ENCODE data around the gene C1QTNF6. TPM values are rescaled to one million over a fixed set of nuclear protein-coding genes. Genes with fewer than 3 reads are reported as not detected.

C1QTNF6 gene
- total RNA-seq, 1 donor from 2014 or later, result 8.2 TPM

DNA sequence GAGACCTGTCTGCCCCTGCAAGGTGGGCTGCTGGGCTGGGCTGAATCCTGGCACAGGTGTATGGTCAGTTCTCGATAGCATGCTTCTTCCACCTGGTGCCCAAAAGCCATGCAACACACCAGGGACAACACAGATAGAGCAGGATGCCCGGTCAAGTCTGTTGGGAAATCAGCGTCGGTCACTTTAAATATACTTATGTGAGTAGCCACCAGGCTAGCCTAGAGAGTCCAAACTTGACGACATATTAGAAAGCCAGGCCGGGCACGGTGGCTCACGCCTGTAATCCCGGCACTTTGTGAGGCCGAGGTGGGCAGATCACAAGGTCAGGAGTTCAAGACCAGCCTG is 8.9 kb downstream of the C1QTNF6 start:
- ATAC-seq (ENCODE audit: low read depth) (no peak), DNase-seq (no peak)
- CTCF ChIA-PET, result no interaction called here
- intact Hi-C loops (cut with micrococcal nuclease), result no loop called here
- Mint-ChIP-seq H3K4me1 (peaks cover 10% of the 10 kb centered on the region), H3K27me3 (peaks cover 8% of the 10 kb centered on the region), H3K27ac (no peak overlapping the region), H3K36me3 (ENCODE audit: low read depth) (no peaks in the 10 kb centered on the region), H3K4me3 (no peak overlapping the region), H3K9me3 (no peaks in the 10 kb centered on the region)
- POLR2A ChIA-PET, result no interaction called here
- TF ChIP-seq, protein P1, sequence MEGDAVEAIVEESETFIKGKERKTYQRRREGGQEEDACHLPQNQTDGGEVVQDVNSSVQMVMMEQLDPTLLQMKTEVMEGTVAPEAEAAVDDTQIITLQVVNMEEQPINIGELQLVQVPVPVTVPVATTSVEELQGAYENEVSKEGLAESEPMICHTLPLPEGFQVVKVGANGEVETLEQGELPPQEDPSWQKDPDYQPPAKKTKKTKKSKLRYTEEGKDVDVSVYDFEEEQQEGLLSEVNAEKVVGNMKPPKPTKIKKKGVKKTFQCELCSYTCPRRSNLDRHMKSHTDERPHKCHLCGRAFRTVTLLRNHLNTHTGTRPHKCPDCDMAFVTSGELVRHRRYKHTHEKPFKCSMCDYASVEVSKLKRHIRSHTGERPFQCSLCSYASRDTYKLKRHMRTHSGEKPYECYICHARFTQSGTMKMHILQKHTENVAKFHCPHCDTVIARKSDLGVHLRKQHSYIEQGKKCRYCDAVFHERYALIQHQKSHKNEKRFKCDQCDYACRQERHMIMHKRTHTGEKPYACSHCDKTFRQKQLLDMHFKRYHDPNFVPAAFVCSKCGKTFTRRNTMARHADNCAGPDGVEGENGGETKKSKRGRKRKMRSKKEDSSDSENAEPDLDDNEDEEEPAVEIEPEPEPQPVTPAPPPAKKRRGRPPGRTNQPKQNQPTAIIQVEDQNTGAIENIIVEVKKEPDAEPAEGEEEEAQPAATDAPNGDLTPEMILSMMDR (IDR thresholded peaks at IDR 0.05), result no peak

- no peak for ATAC-seq (ENCODE audit: low read depth)
- H3K27me3 Mint-ChIP-seq, result peaks cover 8% of the 10 kb centered on the region
- intact Hi-C loops (cut with micrococcal nuclease), result no loop called here
- ChIA-PET POLR2A (no interaction called here), CTCF (no interaction called here)
- no peaks in the 10 kb centered on the region for H3K9me3 Mint-ChIP-seq
- H3K4me3 Mint-ChIP-seq, result no peak overlapping the region
- H3K4me1 Mint-ChIP-seq, result peaks cover 10% of the 10 kb centered on the region
- no peaks in the 10 kb centered on the region for H3K36me3 Mint-ChIP-seq (ENCODE audit: low read depth)
- TF ChIP-seq, protein P1 (IDR thresholded peaks at IDR 0.05), result no peak
- H3K27ac Mint-ChIP-seq, result no peak overlapping the region
- no peak for DNase-seq
Measured at GRCh38 chr22:37178350-37179125, 9.5 kb downstream of the C1QTNF6 start.

DNA sequence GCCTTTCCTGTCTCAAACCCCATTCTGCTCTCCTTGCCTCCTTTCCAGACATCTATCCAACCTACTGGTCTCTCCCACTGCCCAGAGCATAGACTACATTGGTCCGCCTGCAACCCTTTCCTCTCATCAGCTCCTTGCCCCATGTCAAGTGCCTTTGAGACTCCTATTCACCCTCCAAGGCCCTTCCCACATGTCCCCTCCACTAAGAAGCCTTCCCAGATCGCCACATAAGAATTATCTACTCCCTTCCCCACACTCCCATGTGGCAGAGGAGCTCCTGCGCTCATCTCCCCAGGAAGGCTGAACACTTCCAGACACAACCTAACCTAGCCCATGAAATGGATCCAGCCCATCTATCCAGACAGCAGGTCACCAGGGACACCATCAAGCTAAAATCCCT is 10.3 kb downstream of the C1QTNF6 start:
- DNase-seq (no peak), ATAC-seq (ENCODE audit: low read depth) (no peak)
- H3K9me3 Mint-ChIP-seq, result no peaks in the 10 kb centered on the region
- intact Hi-C loops (cut with micrococcal nuclease), result no loop called here
- H3K4me1 Mint-ChIP-seq, result peaks cover 10% of the 10 kb centered on the region
- POLR2A ChIA-PET, result no interaction called here
- H3K4me3 Mint-ChIP-seq, result no peak overlapping the region
- H3K27me3 Mint-ChIP-seq, result peaks cover 8% of the 10 kb centered on the region
- no peak overlapping the region for H3K27ac Mint-ChIP-seq
- no peaks in the 10 kb centered on the region for H3K36me3 Mint-ChIP-seq (ENCODE audit: low read depth)
- TF ChIP-seq, protein P1 (IDR thresholded peaks at IDR 0.05), result no peak
- CTCF ChIA-PET, result no interaction called here

DNA sequence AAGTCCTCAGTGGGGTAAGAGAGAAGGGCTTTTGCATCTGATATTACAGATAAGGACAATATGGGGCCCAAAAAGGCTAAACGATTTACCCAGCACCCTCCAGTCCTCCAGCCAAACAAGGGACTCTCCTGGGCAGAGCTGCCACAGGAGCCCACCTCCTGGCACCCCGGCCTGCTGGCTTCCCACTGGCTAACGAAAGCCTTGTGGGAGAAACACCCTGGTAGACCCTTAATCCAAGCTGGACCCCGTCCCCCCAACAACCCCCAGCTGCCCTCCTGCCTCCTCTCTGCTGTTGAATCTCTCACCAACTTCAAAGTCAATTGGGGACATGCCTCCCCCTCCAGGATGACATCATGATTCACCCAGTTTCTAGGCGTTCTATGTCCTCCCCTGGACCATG is 10.8 kb downstream of the C1QTNF6 start:
- Mint-ChIP-seq H3K4me3 (no peak overlapping the region), H3K27ac (no peak overlapping the region), H3K27me3 (peaks cover 8% of the 10 kb centered on the region), H3K4me1 (peaks cover 10% of the 10 kb centered on the region), H3K9me3 (no peaks in the 10 kb centered on the region), H3K36me3 (ENCODE audit: low read depth) (no peaks in the 10 kb centered on the region)
- POLR2A ChIA-PET, result no interaction called here
- CTCF ChIA-PET, result interaction anchor here (1.0 kb wide), 1 partner anchor 20 kb away, joined by 3 read pairs; no protein-coding TSS in a partner anchor
- TF ChIP-seq, protein P1 (IDR thresholded peaks at IDR 0.05), result no peak
- intact Hi-C loops (cut with micrococcal nuclease), result no loop called here
- no peak for ATAC-seq (ENCODE audit: low read depth)
- DNase-seq, result no peak

- Mint-ChIP-seq H3K9me3 (no peaks in the 10 kb centered on the region), H3K27ac (no peak overlapping the region), H3K36me3 (ENCODE audit: low read depth) (no peaks in the 10 kb centered on the region), H3K4me1 (peaks cover 10% of the 10 kb centered on the region), H3K4me3 (peak overlapping the region; percentile 67), H3K27me3 (peaks cover 8% of the 10 kb centered on the region)
- intact Hi-C loops (cut with micrococcal nuclease), result loop anchor here (1.0 kb wide), 1 partner anchor 13 kb away; no protein-coding TSS in a partner anchor
- DNase-seq, result no peak
- TF ChIP-seq, protein P1 (IDR thresholded peaks at IDR 0.05), result no peak
- POLR2A ChIA-PET, result interaction anchor here (1.4 to 1.5 kb wide), 2 partner anchors 14 to 54 kb away, joined by 4 to 7 read pairs; no protein-coding TSS in a partner anchor
- CTCF ChIA-PET, result interaction anchor here (1.0 kb wide), 1 partner anchor 21 kb away, joined by 3 read pairs; no protein-coding TSS in a partner anchor
- ATAC-seq (ENCODE audit: low read depth), result peak; percentile 84
Measured at GRCh38 chr22:37176464-37177061, 11.5 kb downstream of the C1QTNF6 start.
